Measurements from ENCODE around the gene VPS16. TPM values are rescaled to one million over a fixed set of nuclear protein-coding genes. Genes with fewer than 3 reads are reported as not detected.
A peak's percentile ranks its signal among the peaks of the same experiment; 100 is the strongest.

VPS16 gene
- total RNA-seq, 1 donor from 2014 or later: 49.9 TPM

DNA sequence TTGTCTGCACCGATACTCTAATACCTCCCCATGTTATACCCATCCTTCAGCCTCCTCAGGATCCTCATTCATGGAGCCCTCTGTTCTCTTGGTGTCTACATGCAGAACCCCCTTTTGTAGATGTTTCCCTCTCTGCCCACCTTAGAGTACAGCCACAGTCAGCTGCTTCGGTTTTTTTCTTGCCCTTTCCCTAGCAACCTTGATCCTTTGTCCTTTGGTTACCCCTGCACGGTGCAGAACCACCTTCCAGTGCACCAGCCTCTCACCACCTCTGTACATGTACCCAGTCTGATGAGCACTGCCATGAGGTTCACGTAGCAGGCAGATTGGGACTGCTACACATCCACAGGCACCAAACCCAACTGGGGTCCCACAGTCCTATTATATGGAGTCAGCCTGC, 7.3 kb downstream of the VPS16 start:
- peak; percentile 29 for DNase-seq (ENCODE audit: extremely low spot score, unreplicated experiment)
- peaks cover 7% of the 10 kb centered on the region for H3K4me1 Mint-ChIP-seq (ENCODE audit: unreplicated experiment)
- TF ChIP-seq, protein P1, sequence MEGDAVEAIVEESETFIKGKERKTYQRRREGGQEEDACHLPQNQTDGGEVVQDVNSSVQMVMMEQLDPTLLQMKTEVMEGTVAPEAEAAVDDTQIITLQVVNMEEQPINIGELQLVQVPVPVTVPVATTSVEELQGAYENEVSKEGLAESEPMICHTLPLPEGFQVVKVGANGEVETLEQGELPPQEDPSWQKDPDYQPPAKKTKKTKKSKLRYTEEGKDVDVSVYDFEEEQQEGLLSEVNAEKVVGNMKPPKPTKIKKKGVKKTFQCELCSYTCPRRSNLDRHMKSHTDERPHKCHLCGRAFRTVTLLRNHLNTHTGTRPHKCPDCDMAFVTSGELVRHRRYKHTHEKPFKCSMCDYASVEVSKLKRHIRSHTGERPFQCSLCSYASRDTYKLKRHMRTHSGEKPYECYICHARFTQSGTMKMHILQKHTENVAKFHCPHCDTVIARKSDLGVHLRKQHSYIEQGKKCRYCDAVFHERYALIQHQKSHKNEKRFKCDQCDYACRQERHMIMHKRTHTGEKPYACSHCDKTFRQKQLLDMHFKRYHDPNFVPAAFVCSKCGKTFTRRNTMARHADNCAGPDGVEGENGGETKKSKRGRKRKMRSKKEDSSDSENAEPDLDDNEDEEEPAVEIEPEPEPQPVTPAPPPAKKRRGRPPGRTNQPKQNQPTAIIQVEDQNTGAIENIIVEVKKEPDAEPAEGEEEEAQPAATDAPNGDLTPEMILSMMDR (conservative IDR thresholded peaks at IDR 0.05): no peak
- no peak overlapping the region for H3K4me3 Mint-ChIP-seq
- H3K36me3 Mint-ChIP-seq: no peaks in the 10 kb centered on the region
- H3K9me3 Mint-ChIP-seq: no peaks in the 10 kb centered on the region
- no peak overlapping the region for H3K27ac Mint-ChIP-seq
- H3K27me3 Mint-ChIP-seq: no peaks in the 10 kb centered on the region

- H3K4me1 Mint-ChIP-seq (ENCODE audit: unreplicated experiment): peaks cover 7% of the 10 kb centered on the region
These were observed 9.0 kb downstream of the VPS16 start for GRCh38 chr20:2849529-2849928.

DNA sequence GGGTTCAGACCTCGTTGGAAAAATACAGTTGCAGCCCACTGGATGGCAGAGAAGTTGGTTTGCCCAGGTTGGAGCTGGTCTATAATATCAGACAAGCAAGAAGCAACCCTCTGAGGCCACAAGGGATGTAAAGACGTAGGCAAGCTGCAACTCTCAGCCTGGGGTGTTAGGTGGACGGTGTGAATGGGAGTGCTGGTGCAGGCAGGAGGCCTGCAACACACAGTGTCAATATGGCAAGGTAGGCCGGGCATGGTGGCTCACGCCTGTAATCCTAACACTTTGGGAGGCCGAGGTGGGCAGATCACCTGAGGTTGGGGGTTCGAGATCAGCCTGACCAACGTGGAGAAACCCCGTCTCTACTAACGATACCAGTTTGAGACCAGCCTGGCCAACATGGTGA, 10.5 kb downstream of the VPS16 start:
- H3K27me3 Mint-ChIP-seq: no peaks in the 10 kb centered on the region
- H3K4me3 Mint-ChIP-seq: no peak overlapping the region
- DNase-seq (ENCODE audit: extremely low spot score, unreplicated experiment): no peak
- TF ChIP-seq, protein P1 (conservative IDR thresholded peaks at IDR 0.05): no peak
- H3K9me3 Mint-ChIP-seq: no peaks in the 10 kb centered on the region
- H3K27ac Mint-ChIP-seq: no peak overlapping the region
- no peaks in the 10 kb centered on the region for H3K36me3 Mint-ChIP-seq
- H3K4me1 Mint-ChIP-seq (ENCODE audit: unreplicated experiment): peaks cover 7% of the 10 kb centered on the region

More at GRCh38 chr20:2849529-2849928, 9.0 kb downstream of the VPS16 start:
- no peak for DNase-seq (ENCODE audit: extremely low spot score, unreplicated experiment)
- no peak overlapping the region for H3K4me3 Mint-ChIP-seq
- H3K27me3 Mint-ChIP-seq: no peaks in the 10 kb centered on the region
- TF ChIP-seq, protein P1 (conservative IDR thresholded peaks at IDR 0.05): no peak
- no peaks in the 10 kb centered on the region for H3K9me3 Mint-ChIP-seq
- no peak overlapping the region for H3K27ac Mint-ChIP-seq
- no peaks in the 10 kb centered on the region for H3K36me3 Mint-ChIP-seq

GRCh38 chr20:2858591-2858990, 18.0 kb downstream of the VPS16 start:
- Mint-ChIP-seq H3K4me1 (ENCODE audit: unreplicated experiment) (no peaks in the 10 kb centered on the region), H3K4me3 (no peak overlapping the region), H3K9me3 (no peaks in the 10 kb centered on the region), H3K36me3 (no peaks in the 10 kb centered on the region), H3K27ac (no peak overlapping the region), H3K27me3 (no peaks in the 10 kb centered on the region)
- TF ChIP-seq, protein P1 (conservative IDR thresholded peaks at IDR 0.05): no peak
- DNase-seq (ENCODE audit: extremely low spot score, unreplicated experiment): no peak

- Mint-ChIP-seq H3K4me1 (ENCODE audit: unreplicated experiment) (no peaks in the 10 kb centered on the region), H3K36me3 (peaks cover 2% of the 10 kb centered on the region), H3K27ac (no peak overlapping the region), H3K4me3 (no peak overlapping the region), H3K9me3 (no peaks in the 10 kb centered on the region), H3K27me3 (no peaks in the 10 kb centered on the region)
- no peak for DNase-seq (ENCODE audit: extremely low spot score, unreplicated experiment)
- TF ChIP-seq, protein P1 (conservative IDR thresholded peaks at IDR 0.05): no peak
These were observed 19.0 kb downstream of the VPS16 start for GRCh38 chr20:2859330-2860121.
